Stimulated activated CD4-positive, alpha-beta T cell treated with anti-CD3 and anti-CD28 coated beads, Interleukin-2, amount 100 ng/mL, for 48 hours (primary cell): Measurements from ENCODE around the gene CCNL2.
"Not testable (repeated sequence)": the region's sequence is repeated elsewhere in the genome, so short reads cannot be mapped to it uniquely, and the experiment has no call there.

ENCODE experiments used
- DNase-seq, 2 donors: peaks; one replicate each; pipeline ENCODE4 v3.0.0-alpha.2; 2020

Gene CCNL2

GRCh38 chr1:1432274-1432950 lies 33.3 kb upstream of the CCNL2 start:
- DNase-seq = no peak

- no peak for DNase-seq
Observed at GRCh38 chr1:1431845-1432273, 32.7 kb upstream of the CCNL2 start.

- DNase-seq = no peak
Observed at GRCh38 chr1:1430992-1431844, 32.1 kb upstream of the CCNL2 start.

GRCh38 chr1:1430114-1430982 lies 31.2 kb upstream of the CCNL2 start:
- DNase-seq = no peak

GRCh38 chr1:1429671-1430073 lies 30.5 kb upstream of the CCNL2 start:
- no peak for DNase-seq

DNA sequence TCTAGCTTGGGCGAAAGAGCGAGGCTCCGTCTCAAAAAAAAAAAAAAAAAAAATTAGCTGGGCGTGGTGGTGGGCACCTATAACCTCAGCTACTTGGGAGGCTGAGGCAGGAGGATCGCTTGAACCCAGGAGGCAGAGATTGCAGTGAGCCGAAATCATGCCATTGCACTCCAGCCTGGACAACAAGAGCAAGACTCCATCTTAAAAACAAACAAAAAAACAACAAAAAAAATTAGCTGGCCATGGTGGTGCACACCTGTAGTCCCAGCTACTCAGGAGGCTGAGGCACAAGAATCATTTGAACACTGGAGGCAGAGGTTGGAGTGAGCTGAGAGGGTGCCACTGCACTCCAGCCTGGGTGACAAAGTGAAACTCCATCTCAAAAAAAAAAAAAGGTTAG lies 29.8 kb upstream of the CCNL2 start:
- not testable (repeated sequence) for DNase-seq

- no peak for DNase-seq
Observed at GRCh38 chr1:1428174-1428573, 29.0 kb upstream of the CCNL2 start.

GRCh38 chr1:1427820-1428148 lies 28.6 kb upstream of the CCNL2 start:
- DNase-seq = no peak

GRCh38 chr1:1427106-1427819 lies 28.1 kb upstream of the CCNL2 start:
- DNase-seq = no peak

DNA sequence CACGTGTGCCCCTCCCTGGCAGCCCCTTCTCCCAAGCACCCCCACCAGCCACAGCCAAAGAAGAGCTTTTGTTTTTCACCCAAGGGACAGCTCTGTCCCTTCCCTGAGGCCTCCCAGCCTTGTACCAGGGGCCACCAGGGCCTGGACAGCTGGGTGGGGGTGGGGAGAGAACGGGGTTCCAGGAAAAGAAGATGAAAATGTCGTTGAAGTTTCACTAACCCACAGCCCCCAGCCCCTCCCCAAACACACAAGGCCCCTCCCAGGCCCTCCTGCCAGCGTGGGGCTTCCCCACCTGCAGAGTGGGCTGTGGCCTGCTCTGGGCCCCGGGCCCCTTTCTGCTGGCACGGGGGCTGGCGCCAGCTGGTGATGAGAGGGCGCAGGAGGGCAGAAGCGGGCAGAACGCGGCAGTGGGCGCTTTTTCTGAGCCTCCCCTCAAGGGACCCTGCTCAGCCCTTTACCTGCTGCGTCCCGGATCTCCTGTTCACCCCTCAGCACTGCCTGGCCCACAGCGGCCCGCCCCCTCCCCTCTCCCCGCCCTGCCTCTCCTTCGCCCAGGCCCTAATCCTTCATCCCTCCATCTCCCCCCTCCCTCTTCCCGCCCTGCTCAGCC lies 27.5 kb upstream of the CCNL2 start:
- no peak for DNase-seq

DNA sequence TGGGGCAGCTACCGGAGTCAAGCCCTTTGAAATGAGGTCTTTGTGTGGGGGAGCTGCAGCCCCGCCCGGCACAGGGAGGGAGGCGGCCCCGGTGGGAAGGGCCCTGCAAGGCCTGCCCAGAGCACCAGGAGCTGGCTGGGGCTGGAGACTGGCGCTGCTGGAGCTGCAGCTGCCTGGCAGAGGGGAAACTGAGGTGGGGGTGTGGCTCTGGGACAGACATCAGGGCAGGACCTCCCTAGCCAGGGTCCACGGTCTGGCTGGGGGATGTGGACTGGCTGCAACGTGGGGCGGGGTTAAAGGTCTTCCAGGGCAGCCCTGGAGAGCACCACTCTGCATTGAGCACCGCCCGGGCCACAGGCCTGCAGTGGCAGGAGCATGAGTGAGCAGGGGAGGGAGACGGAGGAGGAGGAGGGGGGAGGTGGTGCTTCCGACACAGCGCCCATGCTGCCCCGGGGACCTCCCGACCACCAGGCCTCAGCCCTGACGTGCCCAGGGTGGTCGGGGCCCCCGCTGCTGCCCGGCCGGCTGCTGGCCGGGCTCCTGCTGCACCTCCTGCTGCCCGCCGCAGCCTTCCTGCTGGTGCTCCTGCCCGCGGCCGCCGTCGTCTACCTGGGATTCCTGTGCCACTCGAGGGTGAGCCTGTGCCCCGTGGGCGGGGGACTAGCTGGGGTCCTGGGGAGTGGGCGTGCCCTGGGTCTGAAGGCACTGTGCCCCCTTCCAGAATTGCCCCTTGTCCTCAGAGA lies 26.8 kb upstream of the CCNL2 start:
- no peak for DNase-seq

GRCh38 chr1:1425426-1425752 lies 26.3 kb upstream of the CCNL2 start:
- DNase-seq = no peak

DNA sequence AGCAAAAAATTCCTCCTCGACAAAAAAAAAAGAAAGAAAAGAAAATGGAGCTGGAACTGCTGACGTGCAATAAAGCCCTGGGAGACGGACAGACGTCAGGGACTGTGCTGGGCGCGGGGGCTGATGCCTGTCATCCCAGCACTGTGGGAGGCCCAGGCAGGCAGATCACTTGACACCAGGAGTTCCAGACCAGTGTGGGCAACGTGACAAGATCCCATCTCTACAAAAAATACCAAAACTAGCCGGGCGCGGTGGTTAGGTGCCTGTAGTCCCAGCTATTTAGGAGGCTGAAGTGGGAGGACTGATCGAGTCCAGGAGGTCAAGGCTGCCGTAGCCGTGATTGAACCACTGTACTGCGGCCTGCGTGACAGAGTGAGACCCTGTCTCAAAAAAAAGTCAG lies 25.6 kb upstream of the CCNL2 start:
- no peak for DNase-seq

DNA sequence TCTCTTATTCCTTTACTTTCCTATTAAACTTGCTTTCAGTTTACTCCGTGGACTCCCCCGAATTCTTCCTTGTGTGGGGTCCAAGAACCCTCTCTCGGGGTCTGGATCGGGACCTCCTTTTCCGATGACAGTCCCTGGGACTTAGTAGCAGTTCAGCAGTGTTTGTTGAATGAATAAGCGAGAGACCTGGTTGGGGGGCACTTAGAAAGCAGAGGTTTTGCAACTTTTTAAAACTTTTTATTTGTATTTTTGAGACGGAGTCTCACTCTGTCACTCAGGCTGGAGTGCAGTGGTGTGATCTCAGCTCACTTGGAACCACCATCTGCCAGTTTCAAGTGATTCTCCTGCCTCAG lies 24.1 kb upstream of the CCNL2 start:
- DNase-seq = no peak

DNA sequence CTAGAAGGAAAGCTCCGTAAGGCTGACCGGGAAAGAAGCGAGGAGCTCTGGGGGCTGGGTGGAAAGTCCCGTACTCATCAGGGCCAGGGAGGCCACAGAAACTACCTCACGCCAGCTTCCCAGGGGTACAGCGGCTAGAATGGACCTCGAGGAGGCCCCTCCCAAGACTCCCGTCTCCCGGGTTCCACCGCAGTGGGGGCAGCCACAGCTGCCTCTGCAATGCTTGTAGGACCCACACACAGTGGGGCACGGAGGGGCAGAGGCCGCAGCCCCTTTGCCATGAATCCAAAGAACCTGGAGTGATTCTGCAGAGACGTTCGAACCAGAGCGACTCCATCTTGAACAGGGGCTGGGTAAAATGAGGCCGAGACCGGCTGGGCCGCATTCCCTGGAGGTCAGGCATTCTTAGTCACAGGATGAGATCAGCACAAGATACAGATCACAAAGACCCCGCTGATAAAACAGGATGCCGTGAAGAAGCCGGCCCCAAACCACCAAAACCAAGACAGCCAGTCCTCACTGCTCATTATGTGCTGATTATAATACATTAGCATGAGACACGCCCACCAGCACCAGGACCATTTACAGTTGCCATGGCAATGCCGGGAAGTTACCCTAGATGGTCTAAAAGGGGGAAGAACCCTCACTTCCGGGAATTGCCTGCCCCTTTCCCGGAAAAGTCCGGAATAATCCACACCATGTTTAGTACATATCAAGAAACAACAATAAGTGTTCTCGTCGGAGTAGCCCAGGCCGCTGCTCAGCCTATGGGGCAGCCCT lies 23.5 kb upstream of the CCNL2 start:
- no peak for DNase-seq

GRCh38 chr1:1421907-1422464 lies 22.9 kb upstream of the CCNL2 start:
- DNase-seq = no peak

DNA sequence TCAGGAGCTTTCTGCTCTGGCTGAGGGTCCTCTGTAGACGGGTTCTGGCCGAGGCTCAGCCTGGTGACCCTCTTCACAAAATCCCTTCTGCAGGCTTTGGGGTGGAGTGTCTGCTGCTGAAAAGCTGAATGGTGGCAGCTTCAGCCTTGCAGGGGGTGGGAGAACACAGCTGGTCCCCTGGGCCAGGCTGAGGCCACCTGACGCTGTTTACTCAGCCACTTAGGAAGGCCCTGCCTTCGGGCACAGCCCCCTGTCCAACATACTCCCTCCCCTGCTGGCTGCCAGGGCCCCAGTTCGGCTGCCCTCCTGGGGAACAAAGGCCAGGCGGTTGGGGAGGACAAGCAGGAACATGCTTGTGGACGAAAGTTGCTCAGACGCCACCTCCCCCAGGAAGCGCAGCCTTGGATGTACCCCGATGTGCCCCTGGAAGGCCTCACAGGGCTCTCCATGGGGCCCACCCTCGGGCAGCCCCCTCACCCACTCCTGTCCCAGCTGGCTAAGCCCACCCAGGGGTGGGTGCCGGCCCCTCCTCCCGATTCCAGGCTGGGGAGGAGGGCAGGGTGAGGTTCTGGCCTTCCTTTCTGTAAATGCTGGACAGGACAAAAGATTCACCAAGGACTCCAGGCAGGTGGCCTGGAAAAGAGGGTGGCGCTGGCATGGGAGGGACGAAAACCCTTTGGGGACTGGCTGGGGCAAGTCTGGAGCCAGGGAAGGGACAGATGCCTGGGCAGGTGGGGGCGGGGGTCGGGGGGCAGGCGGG lies 22.2 kb upstream of the CCNL2 start, which contains the start of gene ANKRD65:
ANKRD65 (minus strand) TSS at position 130 of the 760 bp plus-strand sequence. CDS start 271 bp downstream, outside the sequence.
- no peak for DNase-seq

- DNase-seq = no peak
Observed at GRCh38 chr1:1420654-1421141, 21.6 kb upstream of the CCNL2 start.

- DNase-seq = no peak
Observed at GRCh38 chr1:1419813-1420653, 20.9 kb upstream of the CCNL2 start.
